ENCODE data around the gene GADL1. TPM values are rescaled to one million over a fixed set of nuclear protein-coding genes. Genes with fewer than 3 reads are reported as not detected.

Gene GADL1
- total RNA-seq, 1 donor from 2014 or later: not detected

DNA sequence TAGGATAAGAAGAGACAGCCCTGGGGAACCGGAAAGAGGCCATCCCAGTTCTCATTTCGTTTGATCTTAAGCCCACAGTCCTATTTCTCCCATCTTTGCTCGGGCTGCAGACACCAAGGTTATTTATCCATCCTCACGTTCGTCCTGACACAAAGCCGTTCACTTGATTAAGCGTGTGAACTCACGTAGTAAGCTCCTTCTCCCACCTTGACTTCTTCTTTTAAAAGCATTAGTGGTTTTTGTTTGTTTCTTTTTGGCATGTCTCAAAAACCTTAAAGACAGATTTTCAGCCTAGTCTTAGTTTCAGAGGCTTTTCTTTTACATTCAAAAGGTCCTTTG lies 217.1 kb downstream of the GADL1 start:
- DNase-seq (ENCODE audit: low read depth): no peak

DNA sequence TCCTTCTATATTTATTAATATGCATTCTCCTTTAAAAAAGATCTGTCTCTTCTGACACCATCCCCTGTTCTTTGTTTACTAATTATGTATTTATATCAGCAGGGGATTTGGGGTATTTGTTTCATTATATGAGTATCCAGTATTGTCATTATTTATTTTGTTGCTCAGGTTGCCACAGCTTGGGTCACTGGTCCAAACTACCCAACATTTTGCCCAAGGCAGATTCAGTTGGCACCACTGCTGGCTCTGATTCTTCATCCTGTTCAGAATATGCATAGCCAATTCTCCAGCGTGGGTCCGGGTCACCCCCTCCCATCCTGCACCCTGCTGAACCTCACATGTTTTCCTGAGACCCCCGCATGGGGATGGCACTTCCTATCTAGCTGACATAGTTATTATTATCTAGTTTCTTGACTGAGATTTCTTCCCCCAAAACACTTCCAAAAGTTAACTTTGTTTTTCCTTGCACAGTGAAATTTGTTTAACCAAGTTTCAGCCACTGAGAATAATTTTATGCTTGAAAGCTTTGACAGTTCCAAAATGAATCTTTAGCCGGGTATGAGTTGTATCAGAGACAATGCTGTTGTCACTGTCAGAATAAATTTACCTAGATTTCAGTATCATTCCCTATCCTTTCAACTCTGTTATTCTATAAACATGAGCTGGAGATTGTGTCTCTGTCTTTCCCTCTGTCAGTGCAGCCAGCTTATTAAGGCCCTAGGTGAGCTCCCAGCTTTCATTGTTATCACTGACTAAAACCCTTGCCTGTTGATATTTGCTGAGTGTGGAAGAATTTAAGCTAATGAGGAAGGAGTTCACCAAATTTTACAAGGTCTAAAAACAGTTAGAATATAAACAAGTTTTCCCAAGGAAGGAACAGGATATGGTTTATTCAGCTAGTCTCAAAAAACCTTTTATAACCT lies 217.8 kb downstream of the GADL1 start:
- DNase-seq (ENCODE audit: low read depth): no peak
